Measurements from ENCODE around the gene MANF.

MANF gene

GRCh38 chr3:51426921-51427320 is 41.8 kb downstream of the MANF start:
- no peaks in the 10 kb centered on the region for H3K9me2 ChIP-seq (replicated peaks; ENCODE audit: insufficient read depth, low read length)
- H3K27me3 ChIP-seq (ENCODE audit: low read length): no peaks in the 10 kb centered on the region
- no peak overlapping the region for H3K9ac ChIP-seq (ENCODE audit: low read length)
- H3K36me3 ChIP-seq (ENCODE audit: low read length): peaks cover 50% of the 10 kb centered on the region
- no peaks in the 10 kb centered on the region for H3K9me3 ChIP-seq (ENCODE audit: insufficient read depth, low read length)
- H3F3A ChIP-seq (ENCODE audit: insufficient read depth): no peaks in the 10 kb centered on the region
- no peaks in the 10 kb centered on the region for H4K20me1 ChIP-seq (ENCODE audit: low read depth, low read length)
- no peak overlapping the region for H3K4me2 ChIP-seq (ENCODE audit: low read depth, low read length, poor library complexity, severe bottlenecking)
- no peaks in the 10 kb centered on the region for H3K79me2 ChIP-seq (ENCODE audit: insufficient read depth, low read length)
- no peak overlapping the region for H3K27ac ChIP-seq (ENCODE audit: low read depth, low read length)
- H2AFZ ChIP-seq (ENCODE audit: low read depth, low read length, severe bottlenecking): no peak overlapping the region
- no peak overlapping the region for H3K4me3 ChIP-seq (ENCODE audit: insufficient read depth, low read length, poor library complexity, severe bottlenecking)
- TF ChIP-seq EZH2phosphoT487 (conservative IDR thresholded peaks at IDR 0.05; ENCODE audit: low read length): no peak
- TF ChIP-seq CTCF (IDR thresholded peaks at IDR 0.05; ENCODE audit: insufficient read depth, low read length, poor library complexity, severe bottlenecking): no peak

- Histone ChIP-seq H3K4me3 (ENCODE audit: insufficient read depth, low read length, poor library complexity, severe bottlenecking) (no peak overlapping the region), H3K79me2 (ENCODE audit: insufficient read depth, low read length) (0 out of 2 replicates have a peak, but pooled peaks cover 3% of the 10 kb centered on the region), H3K27ac (ENCODE audit: low read depth, low read length) (no peak overlapping the region), H3K9ac (ENCODE audit: low read length) (no peak overlapping the region), H4K20me1 (ENCODE audit: low read depth, low read length) (peaks cover 1% of the 10 kb centered on the region; the same call in 1 of the 2 replicates), H3K9me3 (ENCODE audit: insufficient read depth, low read length) (no peaks in the 10 kb centered on the region), H2AFZ (ENCODE audit: low read depth, low read length, severe bottlenecking) (no peak overlapping the region), H3F3A (ENCODE audit: insufficient read depth) (no peaks in the 10 kb centered on the region), H3K36me3 (ENCODE audit: low read length) (peaks cover 49% of the 10 kb centered on the region), H3K4me2 (ENCODE audit: low read depth, low read length, poor library complexity, severe bottlenecking) (no peak overlapping the region), H3K27me3 (ENCODE audit: low read length) (no peaks in the 10 kb centered on the region), H3K9me2 (replicated peaks; ENCODE audit: insufficient read depth, low read length) (no peaks in the 10 kb centered on the region)
- no peak for TF ChIP-seq EZH2phosphoT487 (conservative IDR thresholded peaks at IDR 0.05; ENCODE audit: low read length)
- TF ChIP-seq CTCF (IDR thresholded peaks at IDR 0.05; ENCODE audit: insufficient read depth, low read length, poor library complexity, severe bottlenecking): no peak
These were observed 44.0 kb downstream of the MANF start for GRCh38 chr3:51429138-51429537.

GRCh38 chr3:51434110-51434509 is 49.0 kb downstream of the MANF start:
- peaks cover 5% of the 10 kb centered on the region; the same call in 1 of the 2 replicates for H4K20me1 ChIP-seq (ENCODE audit: low read depth, low read length)
- H3K9me3 ChIP-seq (ENCODE audit: insufficient read depth, low read length): no peaks in the 10 kb centered on the region
- H3K27ac ChIP-seq (ENCODE audit: low read depth, low read length): no peak overlapping the region
- H3F3A ChIP-seq (ENCODE audit: insufficient read depth): 0 out of 2 replicates have a peak, but pooled peaks cover 9% of the 10 kb centered on the region
- no peak overlapping the region for H3K4me2 ChIP-seq (ENCODE audit: low read depth, low read length, poor library complexity, severe bottlenecking)
- no peak overlapping the region for H3K4me3 ChIP-seq (ENCODE audit: insufficient read depth, low read length, poor library complexity, severe bottlenecking)
- H3K9me2 ChIP-seq (replicated peaks; ENCODE audit: insufficient read depth, low read length): no peaks in the 10 kb centered on the region
- H3K9ac ChIP-seq (ENCODE audit: low read length): no peak overlapping the region
- peaks cover 32% of the 10 kb centered on the region for H3K36me3 ChIP-seq (ENCODE audit: low read length)
- no peaks in the 10 kb centered on the region for H3K27me3 ChIP-seq (ENCODE audit: low read length)
- TF ChIP-seq EZH2phosphoT487 (conservative IDR thresholded peaks at IDR 0.05; ENCODE audit: low read length) (no peak), CTCF (IDR thresholded peaks at IDR 0.05; ENCODE audit: insufficient read depth, low read length, poor library complexity, severe bottlenecking) (no peak)
- peaks cover 10% of the 10 kb centered on the region; the same call in 1 of the 2 replicates for H3K79me2 ChIP-seq (ENCODE audit: insufficient read depth, low read length)
- H2AFZ ChIP-seq (ENCODE audit: low read depth, low read length, severe bottlenecking): no peak overlapping the region

Measured in SU-DHL-6 (cell line).